HepG2 (cell line): Measurements from ENCODE around the gene OR5H2. TPM values are rescaled to one million over a fixed set of nuclear protein-coding genes. Genes with fewer than 3 reads are reported as not detected.

Experiments
- HBP1 ChIP-seq: IDR thresholded peaks from 2 replicates; pipeline ENCODE4 v1.6.1; 2016; ENCODE audit warnings: low read depth, control low read depth
- ISX ChIP-seq: sonication (generic); formaldehyde crosslinking; conservative IDR thresholded peaks from 2 replicates; pipeline ENCODE4 v1.5.0; 2020; ENCODE audit warnings: missing genetic modification reagents
- NFAT5 ChIP-seq: sonication (generic); formaldehyde crosslinking; IDR thresholded peaks from 2 replicates; pipeline ENCODE4 v1.4.0; 2020; ENCODE audit warnings: missing genetic modification reagents
- NR2C2 ChIP-seq: sonication (generic); formaldehyde crosslinking; IDR thresholded peaks from 2 replicates; pipeline ENCODE4 v1.4.0; 2020; ENCODE audit warnings: missing genetic modification reagents, mild to moderate bottlenecking, moderate library complexity, borderline replicate concordance
- REXO4 ChIP-seq: sonication (generic); formaldehyde crosslinking; IDR thresholded peaks from 2 replicates; pipeline ENCODE4 v1.8.0; 2022; ENCODE audit warnings: missing genetic modification reagents, mild to moderate bottlenecking, borderline replicate concordance
- SMAD1 ChIP-seq: sonication (generic); formaldehyde crosslinking; IDR thresholded peaks from 2 replicates; pipeline ENCODE4 v1.4.0; 2020; ENCODE audit warnings: missing genetic modification reagents, low read depth, mild to moderate bottlenecking, borderline replicate concordance
- TEF ChIP-seq: sonication (generic); formaldehyde crosslinking; IDR thresholded peaks from 2 replicates; pipeline ENCODE4 v1.5.0; 2020; ENCODE audit warnings: missing genetic modification reagents
- TRIM24 ChIP-seq: sonication (generic); formaldehyde crosslinking; IDR thresholded peaks from 2 replicates; pipeline ENCODE4 v1.8.0; 2022; ENCODE audit warnings: mild to moderate bottlenecking, missing genetic modification reagents
- polyA plus RNA-seq, 8 experiments: library from polyadenylated mRNA; depleted of rRNA in 3 of 8; stranded (reverse) in 7 of 8; unstranded in 1 of 8; fragments of >200 nt; fragmentation: Illumina TruSeq in 4 of 8; extraction: Trizol in 4 of 8; gene quantifications; 2 replicates each; pipeline versions ENCODE4 v1.2.1 to v1.2.3, GENCODE V29; 2011 to 2016; ENCODE audit warnings: low read depth in 4 of 8, missing spikeins in 1 of 8, mixed read lengths in 1 of 8; ENCODE audit not compliant: insufficient read depth in 1 of 8
- total RNA-seq, 5 experiments: library from RNA; depleted of rRNA; stranded (reverse); fragments of >200 nt; fragmentation: Illumina TruSeq; extraction: Trizol; gene quantifications; 2 replicates each; pipeline ENCODE4 v1.2.3, GENCODE V29; 2016; ENCODE audit warnings: low read depth in 1 of 5
- TF ChIP-seq, protein P1 (sequence below): sonication (generic); formaldehyde crosslinking; IDR thresholded peaks from 2 replicates; pipeline ENCODE4 v1.4.0; 2020; ENCODE audit warnings: mild to moderate bottlenecking, missing genetic modification reagents
- TF ChIP-seq, protein P2 (sequence below): sonication (generic); IDR thresholded peaks from 2 replicates; pipeline ENCODE4 v1.6.1; 2016; ENCODE audit warnings: low read depth, borderline replicate concordance

OR5H2 gene
- total and polyA plus RNA-seq, 2 of the 13 experiments (the other 11 are each of a cell fraction or from before 2014, with no cell fraction given) = not detected

GRCh38 chr3:98243843-98244242 is 38.5 kb upstream of the OR5H2 start (continued):
- TF ChIP-seq, protein P1, sequence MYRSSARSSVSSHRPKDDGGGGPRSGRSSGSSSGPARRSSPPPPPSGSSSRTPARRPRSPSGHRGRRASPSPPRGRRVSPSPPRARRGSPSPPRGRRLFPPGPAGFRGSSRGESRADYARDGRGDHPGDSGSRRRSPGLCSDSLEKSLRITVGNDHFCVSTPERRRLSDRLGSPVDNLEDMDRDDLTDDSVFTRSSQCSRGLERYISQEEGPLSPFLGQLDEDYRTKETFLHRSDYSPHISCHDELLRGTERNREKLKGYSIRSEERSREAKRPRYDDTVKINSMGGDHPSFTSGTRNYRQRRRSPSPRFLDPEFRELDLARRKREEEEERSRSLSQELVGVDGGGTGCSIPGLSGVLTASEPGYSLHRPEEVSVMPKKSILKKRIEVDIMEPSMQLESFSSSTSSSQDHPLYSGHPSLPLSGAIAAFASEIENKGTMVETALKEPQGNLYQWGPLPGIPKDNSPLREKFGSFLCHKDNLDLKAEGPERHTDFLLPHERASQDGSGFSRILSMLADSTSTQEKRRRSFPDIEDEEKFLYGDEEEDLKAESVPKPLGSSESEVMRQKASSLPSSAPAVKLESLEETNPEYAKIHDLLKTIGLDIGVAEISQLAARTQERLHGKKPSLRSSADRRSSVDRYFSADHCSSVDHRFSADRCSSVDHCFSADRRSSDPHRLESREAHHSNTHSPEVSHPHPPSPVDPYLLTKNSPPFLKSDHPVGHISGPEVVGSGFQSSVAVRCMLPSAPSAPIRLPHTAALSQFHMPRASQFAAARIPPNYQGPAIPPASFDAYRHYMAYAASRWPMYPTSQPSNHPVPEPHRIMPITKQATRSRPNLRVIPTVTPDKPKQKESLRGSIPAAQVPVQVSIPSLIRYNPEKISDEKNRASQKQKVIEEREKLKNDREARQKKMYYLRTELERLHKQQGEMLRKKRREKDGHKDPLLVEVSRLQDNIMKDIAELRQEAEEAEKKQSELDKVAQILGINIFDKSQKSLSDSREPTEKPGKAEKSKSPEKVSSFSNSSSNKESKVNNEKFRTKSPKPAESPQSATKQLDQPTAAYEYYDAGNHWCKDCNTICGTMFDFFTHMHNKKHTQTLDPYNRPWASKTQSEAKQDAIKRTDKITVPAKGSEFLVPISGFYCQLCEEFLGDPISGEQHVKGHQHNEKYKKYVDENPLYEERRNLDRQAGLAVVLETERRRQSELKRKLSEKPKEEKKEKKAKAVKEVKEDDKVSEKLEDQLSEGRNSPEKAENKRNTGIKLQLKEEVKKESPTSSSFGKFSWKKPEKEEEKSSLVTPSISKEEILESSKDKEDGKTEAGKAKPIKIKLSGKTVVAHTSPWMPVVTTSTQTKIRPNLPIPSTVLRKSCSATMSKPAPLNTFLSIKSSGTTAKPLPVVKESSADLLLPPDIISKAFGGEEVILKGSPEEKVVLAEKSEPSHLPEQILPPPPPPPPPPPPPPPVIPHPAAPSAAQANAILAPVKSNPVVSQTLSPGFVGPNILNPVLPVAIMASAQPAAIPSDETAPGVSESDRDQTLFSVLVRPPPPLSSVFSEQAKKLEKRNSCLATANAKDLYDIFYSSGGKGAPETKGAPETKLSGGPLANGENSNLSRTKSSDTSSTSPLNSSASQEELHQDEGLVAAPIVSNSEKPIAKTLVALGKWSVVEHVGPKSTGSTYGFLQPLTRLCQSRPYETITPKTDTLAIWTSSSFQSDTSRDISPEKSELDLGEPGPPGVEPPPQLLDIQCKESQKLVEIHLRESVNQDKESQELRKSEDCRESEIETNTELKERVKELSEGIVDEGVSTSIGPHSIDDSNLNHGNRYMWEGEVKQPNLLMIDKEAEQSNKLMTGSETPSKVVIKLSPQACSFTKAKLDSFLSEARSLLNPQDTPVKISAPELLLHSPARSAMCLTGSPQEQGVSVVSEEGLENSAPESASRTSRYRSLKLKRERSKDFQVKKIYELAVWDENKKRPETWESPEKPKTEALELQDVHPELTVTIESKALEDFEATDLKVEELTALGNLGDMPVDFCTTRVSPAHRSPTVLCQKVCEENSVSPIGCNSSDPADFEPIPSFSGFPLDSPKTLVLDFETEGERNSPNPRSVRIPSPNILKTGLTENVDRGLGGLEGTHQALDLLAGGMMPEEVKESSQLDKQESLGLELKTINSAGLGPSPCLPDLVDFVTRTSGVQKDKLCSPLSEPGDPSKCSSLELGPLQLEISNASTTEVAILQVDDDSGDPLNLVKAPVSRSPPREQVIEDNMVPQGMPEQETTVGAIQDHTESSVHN = no peak
- TF ChIP-seq ISX (CRISPR knock-in tag) (no peak), NFAT5 (no peak), TRIM24 (peak; percentile 87), REXO4 (CRISPR knock-in tag) (no peak), HBP1 (no peak), SMAD1 (CRISPR knock-in tag) (no peak), NR2C2 (peak; percentile 64; the same call in 1 of the 2 replicates), TEF (CRISPR knock-in tag) (no peak)
- TF ChIP-seq, protein P2, sequence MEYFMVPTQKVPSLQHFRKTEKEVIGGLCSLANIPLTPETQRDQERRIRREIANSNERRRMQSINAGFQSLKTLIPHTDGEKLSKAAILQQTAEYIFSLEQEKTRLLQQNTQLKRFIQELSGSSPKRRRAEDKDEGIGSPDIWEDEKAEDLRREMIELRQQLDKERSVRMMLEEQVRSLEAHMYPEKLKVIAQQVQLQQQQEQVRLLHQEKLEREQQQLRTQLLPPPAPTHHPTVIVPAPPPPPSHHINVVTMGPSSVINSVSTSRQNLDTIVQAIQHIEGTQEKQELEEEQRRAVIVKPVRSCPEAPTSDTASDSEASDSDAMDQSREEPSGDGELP = no peak
